NK-92 treated with Interleukin-12 subunit alpha and Interleukin-12 subunit beta, amount 100 ng/mL, for 24 hours (cell line): ENCODE data around the gene ADAP2.
"Not testable (repeated sequence)": the region's sequence is repeated elsewhere in the genome, so short reads cannot be mapped to it uniquely, and the experiment has no call there.

Source experiments
- DNase-seq: peaks from one replicate; lab custom pipeline; 2025; lab: John Stamatoyannopoulos, UW

The ADAP2 gene

DNA sequence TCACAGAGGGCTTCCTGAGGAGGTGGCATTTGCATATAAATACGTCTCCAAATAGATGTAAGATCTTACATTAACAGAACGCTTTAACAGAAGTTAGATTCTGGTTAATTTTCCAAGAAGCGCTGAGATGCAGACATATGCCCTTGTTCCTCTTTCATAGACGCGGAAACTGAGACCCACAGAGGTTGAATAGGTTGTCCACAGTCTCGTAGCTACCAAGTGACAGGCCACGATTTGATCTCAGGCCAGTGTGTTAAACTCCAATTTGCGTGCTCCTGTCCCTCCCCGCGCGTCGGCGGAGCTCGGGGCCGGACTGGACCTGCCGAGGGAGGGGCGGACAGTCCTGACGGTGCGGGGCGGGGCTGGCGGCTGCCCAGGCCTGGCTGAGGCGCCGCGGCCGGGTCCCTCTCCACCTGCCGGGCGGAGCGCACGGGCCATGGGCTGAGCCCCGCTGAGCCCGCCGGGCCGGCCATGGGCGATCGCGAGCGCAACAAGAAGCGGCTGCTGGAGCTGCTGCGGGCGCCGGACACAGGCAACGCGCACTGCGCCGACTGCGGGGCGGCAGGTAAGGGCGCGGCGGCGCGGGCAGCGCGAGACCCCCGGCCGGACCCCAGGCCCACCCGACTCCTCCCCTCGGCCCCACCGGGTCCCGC, at the start of gene ADAP2:
Gene ADAP2, plus strand, starts transcription at position 402 of the 653 bp plus-strand sequence. Its CDS starts 70 bp downstream, at position 472.
- no peak for DNase-seq

DNA sequence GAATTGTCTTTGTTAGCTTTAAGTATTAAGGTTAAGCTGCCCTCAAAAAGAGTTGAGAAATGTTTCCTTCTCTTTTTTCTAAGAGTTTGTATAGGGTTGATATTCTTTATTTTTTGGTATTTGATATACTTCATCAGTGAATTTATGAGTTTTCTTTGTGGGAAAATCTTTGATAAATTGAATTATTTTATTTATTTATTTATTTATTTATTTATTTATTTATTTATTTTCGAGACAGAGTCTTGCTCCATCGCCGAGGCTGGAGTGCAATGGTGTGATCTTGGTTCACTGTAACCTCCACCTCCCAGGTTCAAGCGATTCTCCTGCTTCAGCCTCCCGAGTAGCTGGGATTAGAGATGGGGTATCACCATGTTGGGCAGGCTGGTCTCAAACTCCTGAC, 35.6 kb upstream of the ADAP2 start:
- DNase-seq, result no peak

GRCh38 chr17:30894236-30894635, 27.5 kb upstream of the ADAP2 start:
- no peak for DNase-seq

- DNase-seq, result no peak
Observed at GRCh38 chr17:30897311-30897710, 24.4 kb upstream of the ADAP2 start.

- no peak for DNase-seq
Observed at GRCh38 chr17:30905742-30906100, 16.0 kb upstream of the ADAP2 start.

DNA sequence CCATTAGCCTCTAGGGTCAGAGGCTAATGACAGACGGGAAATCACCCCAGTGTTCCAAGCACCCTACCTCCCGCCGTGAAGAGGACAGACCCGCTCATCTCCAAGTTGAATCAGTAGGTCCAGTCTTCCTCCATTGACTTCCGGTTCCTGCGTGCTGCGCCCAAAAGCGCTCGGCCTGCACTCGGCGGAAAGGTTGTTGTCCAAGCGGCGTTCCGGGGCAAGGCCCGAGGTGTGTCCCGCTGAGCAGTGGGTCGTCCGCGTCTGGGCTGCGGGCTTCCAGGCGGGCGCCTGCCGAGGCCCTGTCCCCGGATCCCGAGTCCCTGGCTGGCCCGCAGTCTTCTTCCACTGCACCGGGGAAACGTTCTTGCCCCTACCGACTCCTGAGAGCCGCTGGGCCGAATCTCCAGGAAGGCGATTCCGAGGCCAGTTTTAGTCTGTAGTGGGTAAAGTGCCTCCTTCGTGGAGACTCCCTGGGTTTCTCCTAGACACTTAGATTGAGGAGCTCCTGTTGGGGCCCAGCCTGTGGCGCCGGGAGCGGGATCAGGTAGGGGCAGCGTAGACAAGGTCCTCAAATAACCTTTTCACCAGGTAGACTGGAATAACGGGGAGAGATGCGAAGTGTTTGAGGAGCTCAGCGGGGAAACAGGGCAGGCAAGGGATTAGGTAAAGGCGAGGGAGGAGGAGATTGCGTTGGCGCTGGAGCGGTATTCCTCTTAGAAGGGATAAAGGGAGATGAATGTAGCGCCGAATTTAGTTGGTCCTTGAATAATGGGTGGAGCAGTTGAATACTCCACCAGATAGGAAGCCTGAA, 15.4 kb upstream of the ADAP2 start, which contains the start of gene TEFM:
Gene TEFM, minus strand, starts transcription at position 138 of the 811 bp plus-strand sequence. Its CDS starts 40 bp downstream, at position 98.
- peak; percentile 72 for DNase-seq

DNA sequence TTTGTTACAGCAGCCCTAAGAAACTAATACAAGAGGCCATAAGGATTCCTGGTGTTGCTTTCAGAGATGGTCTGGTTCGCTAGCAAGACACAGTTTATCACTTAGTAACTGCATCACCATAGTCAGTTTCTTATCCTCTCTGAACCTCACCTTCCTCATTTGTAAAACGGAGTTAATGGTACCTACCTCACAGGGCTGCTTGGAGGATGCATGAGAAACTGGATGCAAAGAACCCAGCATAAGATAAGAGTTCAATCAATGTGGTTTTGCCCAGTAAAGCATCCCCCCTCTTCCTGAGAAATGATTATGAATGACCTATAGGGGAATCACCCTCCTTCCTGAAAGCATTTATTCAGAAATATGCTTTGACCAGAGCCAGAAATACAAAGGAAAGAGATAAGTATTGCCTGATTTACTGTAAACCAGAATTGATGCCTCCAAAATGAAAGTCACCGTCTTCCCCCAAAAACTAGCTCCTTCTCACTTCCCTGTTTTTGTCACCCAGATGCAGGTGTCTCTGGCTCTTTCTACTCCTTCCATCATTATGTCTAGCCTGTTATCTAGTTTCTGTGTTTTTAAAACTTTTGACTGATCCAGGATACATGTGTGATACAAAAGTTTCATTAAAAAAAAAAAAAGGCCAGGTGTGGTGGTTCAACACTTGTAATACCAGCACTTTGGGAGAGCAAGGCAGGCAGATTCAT, 12.9 kb upstream of the ADAP2 start:
- no peak for DNase-seq

GRCh38 chr17:30910151-30910550, 11.6 kb upstream of the ADAP2 start:
- DNase-seq, result not testable (repeated sequence)

- no peak for DNase-seq
Observed at GRCh38 chr17:30913955-30914354, 7.8 kb upstream of the ADAP2 start.

DNA sequence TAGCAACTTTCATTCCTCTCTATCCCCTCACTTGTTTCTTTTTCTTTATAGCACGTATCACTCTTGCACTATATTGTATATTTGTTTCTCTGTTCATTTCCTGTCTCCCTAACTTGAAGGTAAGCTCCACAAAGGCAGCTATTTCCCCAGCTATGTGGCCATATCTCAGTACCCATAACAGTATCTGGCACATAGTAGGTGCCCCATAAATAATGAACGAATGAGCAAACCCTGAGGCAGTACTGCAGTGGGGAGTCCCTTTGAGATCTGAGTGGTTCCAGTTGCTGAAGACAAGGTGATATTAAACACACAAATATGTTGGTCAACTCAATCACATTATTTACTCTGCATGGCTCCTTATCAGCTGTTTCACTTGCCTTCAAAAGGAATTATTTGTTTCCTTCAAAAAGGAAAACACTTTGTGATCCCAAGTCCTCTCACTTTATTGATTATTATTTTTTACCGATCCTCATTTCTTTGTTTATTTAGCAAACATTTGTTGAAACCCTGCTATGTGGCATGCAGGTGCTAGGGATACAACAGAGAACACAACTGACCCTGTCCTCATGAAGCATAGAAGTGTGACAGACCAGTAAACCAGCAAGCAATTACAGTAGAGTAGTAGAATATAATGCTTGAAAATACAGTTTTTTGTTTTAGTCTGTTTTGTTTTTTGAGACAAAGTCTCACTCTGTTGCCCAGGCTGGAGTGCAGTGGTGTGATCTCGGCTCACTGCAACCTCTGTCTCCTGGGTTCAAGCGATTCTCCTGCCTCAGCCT, 5.7 kb upstream of the ADAP2 start:
- DNase-seq, result no peak

DNA sequence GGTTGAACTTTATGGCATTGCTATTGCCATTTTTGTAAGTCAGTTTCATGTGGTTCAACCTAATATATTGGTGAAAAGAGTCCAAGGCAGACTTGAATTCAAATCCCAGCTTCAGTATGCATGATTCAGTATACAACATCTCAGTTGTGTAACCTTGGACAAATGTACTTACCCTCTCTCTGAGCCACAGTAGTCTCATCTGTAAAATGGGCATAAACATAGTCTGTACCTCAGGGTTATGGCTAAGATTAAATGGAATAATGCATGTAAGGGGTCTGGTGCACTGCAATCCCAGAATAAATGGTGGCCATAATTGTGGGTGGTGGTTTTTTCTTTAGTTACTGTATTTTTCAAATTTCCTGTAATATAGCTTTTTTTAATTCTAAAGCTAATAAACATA, 4.7 kb upstream of the ADAP2 start:
- no peak for DNase-seq

DNA sequence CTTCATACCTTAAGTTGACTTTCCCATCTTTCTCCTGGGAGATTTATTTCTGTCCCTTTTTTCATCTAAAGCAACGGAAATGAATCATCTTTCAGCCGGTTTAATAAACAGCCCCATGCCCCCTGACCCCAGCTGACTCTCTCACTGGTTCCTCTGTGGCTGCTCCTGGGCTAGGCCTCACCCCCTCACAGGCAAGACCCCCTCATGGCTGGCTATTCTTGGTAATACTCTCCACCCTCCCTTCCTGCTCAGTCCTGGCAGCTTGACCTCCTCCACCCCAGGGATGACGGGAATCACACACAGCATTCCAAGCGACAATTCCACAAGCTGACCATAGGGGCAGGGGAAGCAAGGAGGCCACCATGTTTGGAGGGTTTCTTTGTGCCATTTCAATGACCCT, 1.5 kb upstream of the ADAP2 start:
- DNase-seq, result no peak

GRCh38 chr17:30920683-30921543, 832 bp upstream of the ADAP2 start:
- no peak for DNase-seq

DNA sequence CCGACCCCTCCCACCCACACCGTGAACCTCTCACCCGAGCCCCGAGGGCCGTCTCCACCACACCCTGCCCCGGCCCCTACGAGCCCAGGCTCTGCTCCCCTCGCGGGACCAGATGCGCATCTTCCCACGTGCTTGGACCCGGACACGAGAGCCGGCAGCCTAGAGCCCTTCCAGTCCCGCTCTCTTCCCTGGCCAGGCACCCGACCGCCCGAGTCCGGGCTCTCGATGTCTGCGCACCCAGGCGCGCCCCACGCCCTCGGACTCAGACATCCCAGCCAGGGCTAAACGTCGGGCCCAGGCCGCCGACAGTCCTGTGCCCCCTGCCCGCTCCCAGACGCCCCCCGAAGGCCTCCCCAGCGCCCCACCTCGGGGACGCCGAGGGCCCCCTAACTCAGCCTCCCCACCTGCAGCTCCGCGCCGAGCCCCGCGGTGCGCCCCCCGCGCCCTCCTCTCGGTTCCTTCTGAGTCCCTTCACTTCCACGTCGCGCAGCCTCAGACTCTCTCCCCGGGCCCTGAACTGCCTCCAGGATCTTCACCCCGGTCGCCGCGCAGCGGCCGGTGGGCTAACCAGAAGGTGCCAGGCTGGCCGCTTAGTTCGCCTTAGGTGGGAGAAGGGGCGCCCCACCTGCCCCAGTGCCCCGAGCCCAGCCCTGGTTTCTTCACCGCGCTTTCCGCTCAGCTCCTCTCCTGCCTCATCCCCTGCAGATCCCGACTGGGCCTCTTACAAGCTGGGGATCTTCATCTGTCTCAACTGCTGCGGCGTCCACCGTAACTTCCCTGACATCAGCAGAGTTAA, 688 bp downstream of the ADAP2 start:
- no peak for DNase-seq

- DNase-seq, result no peak
Observed at GRCh38 chr17:30924341-30924740, 2.6 kb downstream of the ADAP2 start.

DNA sequence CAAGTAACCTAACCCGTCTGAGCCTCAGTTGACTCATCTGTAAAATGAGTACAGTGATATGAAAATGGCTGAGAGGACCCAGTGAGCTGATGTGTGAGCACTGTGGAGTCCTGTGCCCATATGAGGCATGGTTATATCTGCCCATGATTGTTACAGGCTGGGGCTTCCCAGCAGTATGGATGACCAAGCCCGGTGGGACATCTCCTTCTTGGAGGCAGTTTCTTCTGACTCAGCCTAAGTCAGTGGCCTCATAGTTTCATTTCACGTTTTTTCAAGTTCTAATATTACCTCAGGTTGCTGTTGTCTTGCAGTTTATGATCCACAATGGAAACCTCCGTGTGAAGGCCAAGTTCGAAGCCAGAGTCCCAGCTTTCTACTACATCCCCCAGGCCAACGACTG, 4.8 kb downstream of the ADAP2 start:
- DNase-seq, result no peak

DNA sequence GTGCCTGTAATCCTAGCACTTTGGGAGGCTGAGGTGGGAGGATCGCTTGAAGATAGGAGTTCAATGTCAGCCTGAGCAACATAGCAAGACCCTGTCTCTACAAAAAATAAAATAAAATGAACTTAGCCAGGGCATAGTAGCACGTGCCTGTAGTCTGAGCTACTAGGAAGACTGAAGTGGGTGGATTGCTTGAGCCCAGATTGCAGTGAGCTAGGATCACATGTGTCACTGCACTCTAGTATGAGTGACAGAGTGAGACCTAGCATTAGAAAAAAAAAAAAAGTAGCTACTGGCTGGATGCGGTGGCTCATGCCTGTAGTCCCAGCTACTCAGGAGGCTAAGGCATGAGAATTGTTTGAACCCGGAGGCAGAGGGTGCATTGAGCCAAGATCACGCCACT, 6.0 kb downstream of the ADAP2 start:
- DNase-seq, result no peak

DNA sequence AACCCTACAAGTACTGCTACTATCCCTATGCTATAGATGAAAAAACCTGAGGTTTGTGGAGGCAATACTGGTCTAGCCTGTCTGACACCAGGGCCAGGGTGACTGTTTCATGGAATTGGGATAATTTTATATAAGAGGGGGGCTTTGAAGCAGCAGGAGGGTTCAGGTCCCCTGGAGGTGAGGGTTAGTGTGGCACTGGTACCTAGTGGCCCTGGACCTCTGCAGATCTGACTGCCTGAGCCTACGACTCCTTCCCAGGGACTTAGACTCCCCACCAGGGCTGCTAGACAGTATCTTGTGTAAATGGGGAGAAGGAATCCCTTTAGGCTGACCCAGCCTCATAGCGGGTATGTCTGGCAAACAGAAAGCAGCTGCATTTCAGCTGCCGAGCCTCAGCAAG, 6.8 kb downstream of the ADAP2 start:
- no peak for DNase-seq

DNA sequence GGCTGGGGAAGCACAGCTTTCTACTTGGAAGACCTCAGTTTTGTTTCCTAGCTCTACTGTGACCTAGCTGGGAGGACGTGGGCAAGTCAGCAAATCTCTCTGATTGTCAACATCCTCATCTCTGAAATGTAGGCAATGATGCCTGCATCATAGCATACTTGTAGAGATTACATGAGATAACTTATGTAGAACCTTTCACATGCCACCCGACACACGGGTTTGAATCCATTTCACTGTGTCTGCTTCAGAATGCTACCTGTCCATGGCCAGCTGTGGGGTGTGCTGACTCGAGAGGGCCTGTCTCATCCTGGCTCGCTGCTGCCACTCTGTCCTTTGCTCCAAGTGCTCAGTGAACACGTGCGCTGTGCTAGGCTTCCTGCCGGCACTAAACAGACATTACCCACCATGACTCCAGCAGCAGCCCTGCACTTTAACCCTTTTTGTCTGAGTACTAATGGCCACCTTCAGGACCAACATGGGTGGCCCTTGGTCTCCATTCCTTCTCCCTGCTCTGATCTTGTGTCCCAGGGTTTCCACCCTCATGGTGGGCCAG, 7.4 kb downstream of the ADAP2 start:
- DNase-seq, result no peak

GRCh38 chr17:30929861-30930260, 8.1 kb downstream of the ADAP2 start:
- not testable (repeated sequence) for DNase-seq
